ENCODE results near the gene ROR1.

The ROR1 gene

DNA sequence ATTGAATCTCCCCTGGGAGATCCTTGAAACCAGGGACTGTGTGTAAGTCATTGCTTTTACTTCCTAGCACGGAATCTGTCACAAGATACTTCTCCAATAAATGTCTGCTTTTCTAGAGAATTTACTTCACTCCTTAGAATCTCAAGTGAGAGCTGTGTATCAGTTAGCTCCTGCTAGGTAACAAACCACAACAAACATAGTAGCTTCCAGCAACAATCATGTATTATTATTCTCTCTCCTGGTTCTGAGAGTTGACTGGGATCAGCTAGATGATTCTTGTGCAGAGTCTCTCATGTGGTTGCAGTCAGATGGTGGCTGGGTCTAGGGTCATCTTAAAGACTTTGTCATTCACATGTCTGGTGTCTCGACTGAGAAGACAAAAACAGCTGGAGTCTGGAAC, 262.7 kb downstream of the ROR1 start:
- no peak for FAIRE-seq

DNA sequence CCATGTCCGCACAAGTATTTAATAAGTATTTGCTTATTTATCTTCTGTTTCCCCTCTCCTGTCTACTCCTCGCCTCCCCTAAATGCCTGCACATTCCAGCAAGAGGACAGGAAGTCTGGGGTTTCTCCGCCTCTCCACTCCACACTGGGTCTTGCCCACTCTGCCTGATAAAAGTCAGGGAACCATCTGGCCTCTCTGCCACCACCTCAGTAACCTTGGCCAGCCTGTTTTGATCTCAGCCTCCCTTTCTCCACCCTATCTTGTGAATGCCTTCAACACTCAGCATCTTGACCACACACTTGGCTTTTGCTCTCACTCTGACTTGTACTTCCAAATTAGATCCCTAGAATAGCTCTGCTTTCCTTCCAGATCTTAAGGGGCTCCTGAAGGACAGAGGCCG, 264.3 kb downstream of the ROR1 start:
- no peak for FAIRE-seq

DNA sequence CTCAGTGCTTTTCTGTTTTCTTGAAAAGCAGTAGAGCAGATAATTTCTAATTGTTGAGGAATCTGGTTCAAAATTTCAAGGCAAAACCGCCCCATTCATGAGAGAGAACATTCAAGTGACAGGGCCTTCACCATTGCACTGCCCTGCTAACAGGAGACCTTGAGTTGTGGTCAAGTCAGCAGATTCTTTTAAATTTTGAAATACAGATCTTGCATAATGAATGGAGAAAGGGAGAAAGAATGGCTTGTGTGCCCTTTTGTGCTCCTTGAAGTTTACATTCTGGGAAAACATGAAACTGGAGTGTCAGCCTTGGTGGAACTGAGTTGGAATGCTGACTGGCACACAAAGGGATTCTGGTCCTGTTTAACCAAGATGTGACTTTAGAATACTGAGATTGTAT, 265.1 kb downstream of the ROR1 start:
- no peak for FAIRE-seq

DNA sequence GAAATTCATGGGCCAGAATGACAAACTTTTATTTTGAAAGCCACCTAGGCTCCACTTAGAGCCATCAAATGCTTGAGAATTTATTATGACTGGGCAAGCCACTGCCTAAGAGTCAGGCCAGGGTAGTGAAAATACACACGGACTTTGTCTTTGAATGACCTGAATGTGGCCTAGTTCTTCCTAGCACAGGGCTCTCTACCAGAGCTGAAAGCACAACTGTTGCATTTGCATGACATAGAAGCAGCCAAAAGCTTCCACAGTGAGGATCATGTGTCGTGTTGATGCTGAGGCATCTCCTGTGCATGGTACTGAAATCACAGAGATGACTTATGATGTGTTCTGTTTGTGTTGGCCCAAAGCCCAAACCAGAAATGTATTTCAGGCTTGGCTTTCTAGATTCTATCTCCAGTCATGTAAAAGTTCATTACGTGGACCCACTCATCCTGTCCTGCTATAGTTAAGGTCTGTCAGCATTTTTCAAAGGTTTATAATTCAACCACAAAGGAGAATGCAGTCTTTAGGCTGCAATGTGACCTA, 265.6 kb downstream of the ROR1 start:
- peak; percentile 97 for FAIRE-seq

DNA sequence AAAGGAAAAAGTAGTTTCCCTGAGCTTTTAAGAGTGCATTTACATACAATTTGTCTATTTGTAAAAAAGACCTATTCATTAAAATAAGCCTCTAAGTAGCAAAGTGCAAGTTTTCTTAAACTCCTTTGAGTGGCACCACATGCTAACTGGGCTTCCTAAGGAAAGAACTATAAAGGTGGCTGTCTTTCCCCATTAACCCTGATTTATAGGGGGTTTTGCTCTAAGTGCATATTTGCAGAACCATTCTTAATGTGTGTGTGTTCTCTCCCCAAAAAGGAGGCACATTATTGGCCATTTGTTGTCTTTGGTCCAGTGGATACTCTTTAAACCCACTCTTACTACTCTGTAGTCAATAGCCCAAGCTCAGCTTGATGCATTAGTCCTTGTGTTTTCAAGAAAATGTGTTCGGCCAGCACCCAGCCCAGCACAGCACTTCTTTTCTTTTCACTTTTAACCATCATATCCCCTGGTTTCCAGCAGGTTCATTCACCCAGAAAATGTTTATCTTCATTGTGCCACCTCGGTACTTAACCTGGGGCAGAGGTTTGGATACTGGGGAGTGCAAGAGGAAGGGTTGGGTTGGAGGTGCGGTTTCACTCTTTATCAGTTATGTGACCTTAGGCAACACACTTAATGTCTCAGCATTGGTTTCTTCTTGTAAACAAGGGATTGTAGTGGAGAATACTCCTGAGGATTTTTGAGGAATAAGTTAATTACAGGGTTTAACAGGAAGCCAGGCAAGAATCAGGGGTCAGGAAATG, 267.7 kb downstream of the ROR1 start:
- FAIRE-seq: no peak

DNA sequence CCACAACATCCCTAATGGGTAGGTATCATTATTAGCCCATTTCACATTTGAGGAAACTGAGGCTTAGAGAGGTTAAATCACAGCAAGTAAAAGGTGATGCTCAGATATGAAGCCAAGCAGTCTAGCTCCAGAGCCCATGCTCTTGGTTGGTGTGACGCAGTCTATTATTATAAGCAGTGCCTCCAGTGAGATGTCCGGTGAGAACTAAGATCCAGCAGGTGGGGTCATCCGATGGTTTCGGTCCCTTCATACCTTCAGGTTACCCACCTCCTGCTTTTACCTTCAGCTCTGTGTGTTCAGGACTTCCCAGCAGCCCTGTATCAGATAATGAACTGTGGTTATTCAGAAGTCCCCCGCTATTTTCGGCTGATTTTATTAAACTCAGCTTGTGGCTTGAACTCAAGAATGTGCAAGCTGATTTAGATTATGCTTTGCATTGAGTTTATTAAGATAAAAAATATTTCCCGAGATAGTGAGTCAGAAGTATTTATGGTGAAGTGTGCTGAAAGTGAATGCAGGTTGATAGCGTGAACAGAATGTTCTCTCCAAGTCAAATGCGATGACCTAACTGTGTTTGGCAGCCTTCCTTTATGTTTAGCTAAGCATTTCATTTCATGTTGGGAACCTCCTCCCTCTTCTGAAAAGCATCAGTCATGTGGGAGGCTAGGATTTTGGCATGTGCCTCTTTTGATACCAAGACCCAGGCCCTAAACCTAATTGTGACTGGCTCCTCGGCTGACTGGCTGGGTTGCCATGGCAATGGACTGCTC, 268.7 kb downstream of the ROR1 start:
- FAIRE-seq: peak; percentile 81

DNA sequence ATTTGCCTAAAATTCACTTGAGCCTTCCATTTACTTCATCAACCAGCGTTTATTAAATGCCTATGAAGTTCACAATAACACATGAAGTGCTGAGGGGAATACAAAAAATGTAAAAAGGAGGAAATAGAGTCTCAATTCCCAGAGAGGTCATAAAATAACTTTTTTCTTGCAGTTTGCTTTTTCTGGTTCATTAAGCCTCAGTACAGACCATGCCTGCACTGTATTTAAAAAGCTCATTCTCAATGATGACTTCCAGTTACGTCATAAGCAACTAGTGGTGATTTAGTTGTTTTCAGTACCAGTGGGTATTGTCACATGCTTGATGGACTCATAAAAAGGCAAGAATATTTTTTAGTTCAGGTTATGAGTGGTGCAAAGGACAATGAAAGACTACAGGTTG, 269.5 kb downstream of the ROR1 start:
- no peak for FAIRE-seq

DNA sequence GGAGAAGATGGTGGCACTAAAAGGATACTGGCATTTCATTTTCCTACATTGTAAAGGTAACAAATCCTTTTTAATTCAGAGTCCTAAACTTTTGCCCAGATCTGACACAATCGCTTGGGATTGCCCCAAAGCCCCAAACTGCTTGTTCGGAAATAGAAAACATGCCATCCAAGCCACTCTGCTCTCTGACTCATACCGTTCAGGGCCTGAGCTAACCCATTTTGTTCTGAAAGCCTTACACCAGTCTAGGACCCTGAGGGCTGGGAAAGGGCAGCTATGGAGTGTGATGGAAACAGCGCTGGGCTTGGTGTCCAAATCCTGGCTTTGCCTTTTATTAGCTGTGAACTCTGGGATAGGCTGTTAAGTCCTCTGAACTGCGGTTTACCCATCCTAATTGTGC, 270.2 kb downstream of the ROR1 start:
- FAIRE-seq: no peak

DNA sequence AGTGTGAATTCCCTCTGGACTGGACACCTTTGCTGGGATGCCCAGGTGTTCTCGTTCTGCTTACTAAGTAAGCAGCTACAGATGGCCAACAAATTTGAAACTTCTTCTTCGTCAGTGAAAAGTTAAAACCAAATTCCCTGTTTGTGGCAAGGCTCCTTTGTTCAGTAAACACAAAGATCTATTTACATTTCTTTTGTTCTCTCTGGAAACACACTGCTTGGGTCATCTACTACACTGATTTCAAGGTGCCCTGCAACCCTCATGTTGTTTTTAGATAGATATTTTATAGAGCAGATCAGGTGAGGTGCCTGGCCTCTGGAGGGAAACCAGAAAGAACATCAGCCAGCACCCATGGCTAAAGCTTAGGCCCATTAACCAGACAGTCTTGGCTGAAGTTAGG, 272.4 kb downstream of the ROR1 start:
- FAIRE-seq: no peak

DNA sequence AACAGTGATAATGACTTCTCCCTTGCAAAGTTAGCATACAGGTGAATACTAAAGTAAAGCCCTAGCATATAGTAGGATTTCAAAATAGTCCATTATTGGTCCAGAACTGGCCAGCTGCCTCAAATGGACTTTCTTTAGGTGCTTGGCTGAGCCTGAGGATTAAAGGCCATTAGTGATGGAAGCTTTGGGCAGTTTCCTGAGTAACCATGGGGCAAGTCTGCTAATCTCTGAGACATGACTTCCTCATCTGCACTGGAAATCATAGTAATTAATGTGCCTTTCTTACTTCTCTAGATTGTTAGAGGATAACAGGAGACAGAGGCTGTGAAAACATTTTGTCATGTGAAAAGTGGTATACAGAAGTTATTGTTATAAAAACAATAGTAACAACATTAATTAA, 273.1 kb downstream of the ROR1 start:
- no peak for FAIRE-seq

DNA sequence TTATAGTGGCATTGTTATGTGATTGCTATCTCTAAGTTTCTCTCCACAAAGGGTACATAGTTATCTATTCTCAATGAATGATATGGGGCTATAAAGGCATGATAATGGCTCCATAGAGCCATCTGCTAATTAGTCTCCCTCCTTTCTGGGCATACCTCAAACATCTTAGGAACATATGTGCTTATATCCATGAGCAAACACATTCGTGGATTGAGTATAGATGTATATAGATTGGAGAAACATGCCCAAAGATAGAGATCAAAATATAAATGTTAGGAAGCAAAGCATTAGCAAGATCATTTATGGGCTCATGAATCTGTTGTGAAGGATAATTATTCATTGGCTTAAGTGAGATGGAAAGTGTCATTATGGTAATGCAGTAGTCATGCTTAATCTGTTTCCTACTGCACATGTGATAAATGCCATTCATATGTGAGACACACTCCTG, 273.8 kb downstream of the ROR1 start:
- no peak for FAIRE-seq

DNA sequence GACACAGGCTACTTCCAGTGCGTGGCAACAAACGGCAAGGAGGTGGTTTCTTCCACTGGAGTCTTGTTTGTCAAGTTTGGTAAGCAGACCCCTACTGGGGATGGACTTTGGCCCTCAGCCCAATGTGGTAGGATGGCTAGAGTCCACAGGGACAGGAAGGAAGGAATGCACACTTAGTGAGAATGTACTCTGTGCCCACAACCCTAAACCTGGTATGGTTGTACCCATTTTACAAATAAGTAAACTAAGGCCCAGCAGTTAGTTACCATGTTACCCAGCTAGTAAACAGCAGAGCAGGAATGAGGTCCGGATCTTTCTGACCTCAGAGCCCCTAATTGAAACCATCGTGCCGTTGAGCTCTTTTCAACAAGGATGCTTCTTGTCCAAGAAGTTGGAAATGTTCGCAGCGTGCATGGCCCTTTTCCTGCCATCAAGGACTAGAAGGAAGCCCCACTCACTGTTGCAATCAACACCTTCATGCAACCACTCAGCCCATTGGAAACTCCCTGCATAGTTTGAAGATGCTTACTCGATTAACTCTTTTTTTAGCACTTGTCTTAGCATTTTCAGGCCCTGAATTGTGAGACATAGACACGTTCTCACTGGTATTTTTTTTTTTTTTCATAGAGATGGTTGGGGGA, 276.2 kb downstream of the ROR1 start:
- FAIRE-seq: no peak

DNA sequence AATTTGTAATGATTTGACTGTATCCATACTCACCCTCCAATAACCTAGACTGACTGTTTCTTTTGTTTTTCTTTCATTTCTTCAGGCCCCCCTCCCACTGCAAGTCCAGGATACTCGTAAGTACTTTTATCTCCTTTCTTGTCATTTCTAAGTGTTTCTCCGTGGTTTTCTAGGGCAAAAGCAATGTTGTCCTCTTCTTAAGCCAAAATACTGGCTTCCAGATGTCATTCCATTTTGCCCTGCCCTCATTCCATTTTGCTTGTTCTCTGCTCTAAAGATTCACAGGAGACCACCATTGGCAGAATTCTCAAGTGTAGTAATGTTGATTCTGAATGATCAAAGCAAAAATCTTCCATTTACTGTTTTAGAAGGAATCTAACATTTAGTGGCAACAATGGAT, 276.8 kb downstream of the ROR1 start:
- no peak for FAIRE-seq

DNA sequence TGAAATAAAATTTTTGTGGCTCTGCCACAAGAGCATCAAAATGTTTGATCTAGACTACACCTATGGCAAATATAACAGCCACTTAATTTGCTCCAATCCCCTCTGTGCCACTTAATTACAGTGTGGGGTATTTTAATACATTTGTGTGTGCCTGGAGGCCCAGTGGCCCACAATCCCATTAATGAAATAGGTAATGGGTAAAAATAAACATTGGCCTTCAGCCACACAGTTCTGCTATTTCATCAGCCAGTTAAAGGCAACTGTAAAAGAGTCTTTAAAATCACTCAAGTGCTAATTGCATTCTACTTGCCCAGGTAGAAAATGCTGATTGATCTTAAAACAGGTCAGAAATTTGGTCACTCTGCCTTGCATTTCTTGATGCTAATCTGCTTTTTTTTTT, 278.0 kb downstream of the ROR1 start:
- FAIRE-seq: peak; percentile 98

DNA sequence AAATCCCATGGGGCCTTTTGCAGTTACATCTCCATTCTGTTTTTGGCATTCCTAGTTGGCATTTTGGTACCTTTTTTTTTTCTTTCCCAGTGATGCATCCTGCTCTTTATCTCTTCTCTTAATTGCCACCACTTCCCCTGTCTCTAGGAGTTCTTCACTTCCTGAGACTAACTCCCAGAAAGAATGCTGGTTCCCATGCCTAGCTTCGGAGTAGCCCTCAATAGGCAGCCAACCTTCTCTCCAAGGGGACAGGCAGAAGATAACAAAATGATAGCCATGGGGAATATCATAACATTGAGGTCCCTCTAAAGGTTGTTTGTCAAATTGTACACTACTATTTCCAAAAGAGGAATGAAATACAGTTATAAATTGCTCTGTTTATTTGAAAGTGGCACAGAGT, 279.0 kb downstream of the ROR1 start:
- no peak for FAIRE-seq

DNA sequence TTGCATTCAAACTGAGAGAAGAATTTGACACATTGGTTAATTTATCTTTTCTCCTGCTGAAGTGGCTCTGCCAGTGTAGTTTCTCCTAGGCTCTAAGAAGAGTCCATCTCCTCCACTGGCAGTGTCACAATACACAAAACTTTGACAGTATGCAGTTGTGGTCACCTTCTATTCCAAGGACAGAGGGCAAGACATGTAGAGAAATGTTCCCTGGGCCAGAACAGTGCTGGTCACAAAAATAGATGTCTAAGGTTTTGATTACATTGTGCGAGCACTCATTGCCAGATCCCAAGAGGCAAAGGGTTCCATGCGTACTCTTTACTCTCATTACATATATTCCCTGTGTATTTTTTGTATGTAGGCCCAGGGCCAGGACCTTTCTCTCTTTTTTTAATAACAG, 281.5 kb downstream of the ROR1 start:
- FAIRE-seq: no peak

DNA sequence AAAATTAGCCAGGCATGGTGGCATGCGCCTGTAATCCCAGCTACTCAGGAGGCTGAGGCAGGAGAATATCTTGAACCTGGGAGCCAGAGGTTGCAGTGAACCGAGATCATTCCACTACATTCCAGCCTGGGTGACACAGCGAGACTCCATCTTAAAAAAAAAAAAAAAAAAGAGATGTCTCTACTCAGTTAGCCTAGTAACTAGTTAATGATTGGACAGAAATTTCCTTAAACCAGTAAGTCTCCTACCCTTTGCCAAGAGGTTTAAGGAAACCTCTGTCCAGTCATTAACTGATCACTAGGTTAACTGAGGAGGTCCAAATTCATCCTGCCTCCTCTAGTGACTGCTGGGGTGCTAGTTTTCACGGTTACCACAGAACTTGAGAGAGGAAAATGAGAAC, 285.7 kb downstream of the ROR1 start:
- FAIRE-seq: no peak

DNA sequence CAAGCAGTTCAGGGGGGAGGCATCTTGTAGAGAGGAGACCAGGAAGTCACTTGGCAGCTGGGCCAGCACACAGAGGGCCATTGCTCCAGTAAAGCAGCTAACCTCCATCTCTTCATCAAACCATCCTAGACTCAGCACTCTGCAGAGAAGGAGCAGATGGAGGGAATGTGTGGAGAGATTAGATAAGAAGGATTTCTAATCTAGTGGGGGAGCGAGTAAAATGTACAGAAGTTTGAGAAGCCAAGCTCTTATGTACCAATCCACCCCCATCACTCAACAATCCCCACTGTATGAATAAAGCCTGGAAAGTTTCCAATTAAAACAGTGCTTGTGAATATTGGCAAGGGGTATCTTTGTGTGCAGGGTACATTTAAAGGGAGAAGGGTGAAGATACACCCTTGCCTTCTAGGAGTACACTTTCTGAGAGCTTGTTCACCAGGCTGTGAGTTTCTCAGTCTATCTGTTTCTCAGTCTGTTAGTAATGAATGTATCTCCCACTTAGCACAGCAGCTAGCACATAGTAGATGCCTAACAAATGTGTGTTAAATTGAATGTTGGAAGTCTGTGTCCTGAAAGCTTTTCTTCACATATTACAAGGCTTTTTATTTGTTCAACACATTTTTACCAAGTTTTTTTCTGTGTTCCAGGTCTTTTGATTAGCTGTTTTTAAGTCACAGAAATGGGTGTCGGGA, 286.9 kb downstream of the ROR1 start:
- FAIRE-seq: no peak

DNA sequence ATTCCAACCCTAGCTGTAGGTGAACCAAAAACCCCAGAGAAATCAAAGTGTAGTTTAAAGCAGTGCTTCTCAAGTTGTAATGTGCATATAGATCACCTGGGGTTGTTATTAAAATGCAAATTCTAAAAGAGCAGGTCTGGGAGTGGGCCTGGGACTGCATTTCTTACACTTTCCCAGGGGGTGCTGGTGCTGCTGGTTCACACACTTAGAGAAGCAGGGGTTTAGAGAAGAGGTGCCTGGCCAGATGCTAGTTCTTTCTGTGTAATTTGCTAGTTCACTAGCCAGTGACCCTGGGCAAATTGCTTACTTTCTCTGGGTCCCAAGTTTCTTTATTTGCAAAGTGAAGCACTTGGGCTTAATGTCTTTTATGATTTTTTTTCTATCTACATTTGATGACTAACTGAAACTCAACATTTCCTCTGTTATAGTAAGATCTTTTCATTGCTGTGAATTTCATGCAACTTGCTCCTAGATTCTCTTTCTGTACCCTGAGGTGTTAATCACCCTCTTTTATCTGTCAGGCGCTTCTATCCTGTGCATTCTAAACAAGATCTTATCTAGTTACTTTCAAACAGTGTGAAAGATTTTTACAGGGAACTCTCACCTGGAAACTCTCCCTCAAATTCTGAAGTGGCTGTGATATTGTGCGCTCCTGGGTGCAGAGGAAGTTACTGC, 287.8 kb downstream of the ROR1 start:
- FAIRE-seq: no peak

DNA sequence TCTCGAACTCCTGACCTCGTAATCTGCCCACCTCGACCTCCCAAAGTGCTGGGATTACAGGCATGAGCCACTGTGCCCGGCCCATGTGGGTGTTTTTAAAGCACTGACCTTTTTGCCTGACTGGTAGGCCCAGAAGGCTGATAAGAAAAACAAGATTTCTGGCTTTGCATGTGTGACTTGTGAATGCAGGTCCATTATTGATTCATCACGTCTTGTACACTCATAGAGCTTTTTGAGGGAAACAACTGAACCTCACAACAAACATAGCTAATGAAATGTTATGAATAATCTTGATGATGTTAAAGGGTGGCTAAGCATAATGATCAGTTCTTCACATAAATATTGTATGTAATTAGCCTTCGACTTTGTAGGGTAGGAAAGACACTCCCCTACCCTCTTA, 288.7 kb downstream of the ROR1 start:
- no peak for FAIRE-seq

DNA sequence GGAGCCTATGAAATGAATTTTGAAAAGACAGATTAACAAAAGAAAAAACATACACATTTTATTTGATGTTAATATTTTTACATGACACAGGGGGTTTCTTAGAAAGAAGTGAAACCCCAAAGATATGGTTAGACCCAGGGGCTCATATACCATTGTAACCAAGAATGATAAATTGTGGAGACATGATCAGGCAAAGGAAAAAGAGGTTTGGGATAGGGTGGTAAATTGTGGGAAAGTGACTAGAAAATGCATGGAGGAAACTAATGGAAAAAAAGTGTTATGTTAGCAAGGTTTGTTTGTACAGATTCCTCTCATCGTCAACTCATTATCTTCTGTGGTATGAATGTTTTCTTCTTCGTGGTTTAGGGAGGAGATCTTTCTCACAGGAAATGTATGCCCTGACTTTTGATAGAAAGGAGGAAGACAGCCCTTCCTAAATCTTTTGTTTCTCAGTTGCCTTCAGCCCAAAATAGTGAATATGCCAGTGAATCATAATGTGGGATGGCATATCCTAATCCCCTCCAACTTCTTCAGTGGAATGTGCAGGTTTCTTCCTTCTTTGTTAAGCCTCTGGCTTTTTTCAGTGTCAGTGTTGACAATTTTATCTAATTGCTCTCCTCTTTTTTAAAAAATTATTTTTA, 289.2 kb downstream of the ROR1 start:
- no peak for FAIRE-seq

DNA sequence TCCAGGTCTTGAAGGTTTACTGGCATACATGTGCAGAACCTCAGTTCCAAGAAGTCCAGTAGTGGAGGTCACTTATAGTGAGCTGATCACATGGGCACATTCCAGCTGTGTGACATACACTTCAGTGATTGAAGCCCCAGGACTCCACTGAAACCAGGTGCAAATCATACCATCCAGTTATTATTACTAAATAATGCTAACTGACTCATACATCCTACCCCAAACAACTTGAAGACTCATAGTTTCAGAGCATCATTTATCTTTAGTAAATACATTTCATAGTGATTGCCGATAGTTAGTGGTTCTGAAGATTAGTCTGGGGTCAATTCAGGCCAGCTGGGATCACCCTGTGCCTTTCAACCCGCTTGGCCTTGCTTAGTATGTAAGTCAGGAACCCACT, 291.8 kb downstream of the ROR1 start:
- FAIRE-seq: no peak

Data from islet of Langerhans (tissue), 1 donor.